H1 (cell line): ENCODE results near the gene USH2A. TPM values are rescaled to one million over a fixed set of nuclear protein-coding genes. Genes with fewer than 3 reads are reported as not detected.
"Not testable (repeated sequence)": the region's sequence is repeated elsewhere in the genome, so short reads cannot be mapped to it uniquely, and the experiment has no call there.

Experiments
- CTCF ChIA-PET: fragments of 300-600 bp; sonication (Branson Sonifier 250); formaldehyde crosslinking; loops from one replicate; lab custom pipeline; 2021; ENCODE audit not compliant: partially characterized antibody; lab: Charles Lee
- POLR2A ChIA-PET: fragments of 300-600 bp; sonication (Branson Sonifier 250); formaldehyde crosslinking; loops from one replicate; lab custom pipeline; 2021; ENCODE audit warnings: inconsistent platforms; ENCODE audit not compliant: partially characterized antibody; lab: Charles Lee
- DNase-seq, 2 experiments: peaks; one replicate each; pipeline versions ENCODE4 v3.0.0 to v3.0.0-alpha.2; 2010 to 2022; ENCODE audit warnings: low spot score in 2 of 2, low read depth in 1 of 2, mixed read lengths in 1 of 2
- FAIRE-seq: peaks from 2 replicates; lab custom pipeline; 2011; peaks lifted over from hg19 to GRCh38; lab: Jason Lieb, UNC
- H2AFZ ChIP-seq: 2 replicates; pipeline ENCODE4 v1.8.1; 2012; ENCODE audit warnings: low read length, inconsistent platforms
- H2AK5ac ChIP-seq: 2 replicates; pipeline ENCODE4 v1.6.1; 2013; ENCODE audit warnings: low read depth, low read length
- H2BK120ac ChIP-seq: replicated peaks from 2 replicates; pipeline ENCODE3; 2013; ENCODE audit warnings: low read depth, low read length, inconsistent platforms
- H2BK12ac ChIP-seq: 2 replicates; pipeline ENCODE4 v1.6.1; 2013; ENCODE audit warnings: low read depth, low read length
- H2BK15ac ChIP-seq: 2 replicates; pipeline ENCODE4 v1.6.1; 2013; ENCODE audit warnings: low read length
- H2BK20ac ChIP-seq: 2 replicates; pipeline ENCODE4 v1.6.1; 2013; ENCODE audit warnings: low read length
- H2BK5ac ChIP-seq: 2 replicates; pipeline ENCODE4 v1.6.1; 2013; ENCODE audit warnings: low read depth, low read length
- H3K14ac ChIP-seq: 2 replicates; pipeline ENCODE4 v1.6.1; 2013; ENCODE audit warnings: inconsistent platforms; ENCODE audit not compliant: insufficient read length
- H3K18ac ChIP-seq: 2 replicates; pipeline ENCODE4 v1.6.1; 2013; ENCODE audit warnings: low read length; ENCODE audit errors: extremely low read depth
- H3K23ac ChIP-seq: 2 replicates; pipeline ENCODE4 v1.6.1; 2013; ENCODE audit warnings: inconsistent platforms; ENCODE audit not compliant: insufficient read length
- H3K23me2 ChIP-seq: 2 replicates; pipeline ENCODE4 v1.6.1; 2013; ENCODE audit warnings: low read depth, low read length
- H3K27ac ChIP-seq: 2 replicates; pipeline ENCODE4 v1.6.1; 2011; ENCODE audit warnings: low read depth, low read length, inconsistent platforms
- H3K27me3 ChIP-seq, 4 experiments: replicated peaks in 1 of 4; 1 replicate in 1 of 4; 2 replicates in 3 of 4; pipeline versions ENCODE4 v1.6.1 to v1.8.1; 2011 to 2013; ENCODE audit warnings: low read length in 3 of 4, mild to moderate bottlenecking in 3 of 4, inconsistent platforms in 2 of 4, mixed read lengths in 2 of 4, moderate library complexity in 1 of 4; ENCODE audit not compliant: control insufficient read depth in 3 of 4, insufficient read depth in 3 of 4; ENCODE audit errors: extremely low read depth in 1 of 4
- H3K36me3 ChIP-seq, 4 experiments: 2 replicates each; pipeline versions ENCODE4 v1.6.1 to v1.8.1; 2011 to 2013; ENCODE audit warnings: mild to moderate bottlenecking in 4 of 4, low read length in 3 of 4, moderate library complexity in 2 of 4, control low read depth in 1 of 4, inconsistent platforms in 1 of 4; ENCODE audit not compliant: insufficient read depth in 4 of 4, control insufficient read depth in 2 of 4
- H3K4ac ChIP-seq: replicated peaks from 2 replicates; pipeline ENCODE3; 2013; ENCODE audit warnings: low read length, low read depth, mixed read lengths, inconsistent platforms; ENCODE audit not compliant: insufficient read length
- H3K4me1 ChIP-seq, 4 experiments: replicated peaks in 1 of 4; 1 replicate in 1 of 4; 2 replicates in 3 of 4; pipeline versions ENCODE4 v1.6.1 to v1.8.1; 2011 to 2013; ENCODE audit warnings: low read length in 3 of 4, inconsistent platforms in 2 of 4, mixed read lengths in 1 of 4; ENCODE audit not compliant: insufficient read depth in 4 of 4, control insufficient read depth in 3 of 4
- H3K4me2 ChIP-seq, 2 experiments: 2 replicates each; pipeline versions ENCODE4 v1.6.1 to v1.8.1; 2011 to 2013; ENCODE audit warnings: low read depth in 2 of 2, low read length in 2 of 2, control low read depth in 1 of 2, inconsistent platforms in 1 of 2, mild to moderate bottlenecking in 1 of 2; ENCODE audit not compliant: insufficient read depth in 1 of 2
- H3K4me3 ChIP-seq, 4 experiments: fragments of 200-600, 300-600 bp in 1 of 4; sonication (generic), shearing (Covaris generic), sonication (Bioruptor Twin) in 1 of 4; 2 replicates each; pipeline versions ENCODE4 v1.5.1 to v1.8.1; 2011 to 2016; ENCODE audit warnings: low read length in 4 of 4, low read depth in 3 of 4, control low read depth in 2 of 4, inconsistent platforms in 2 of 4, mild to moderate bottlenecking in 2 of 4, mixed read lengths in 1 of 4, moderate library complexity in 1 of 4; ENCODE audit not compliant: insufficient read depth in 2 of 4; ENCODE audit errors: extremely low read depth in 1 of 4
- H3K56ac ChIP-seq: replicated peaks from 2 replicates; pipeline ENCODE3; 2013; ENCODE audit warnings: low read depth, mild to moderate bottlenecking, mixed read lengths, low read length, inconsistent platforms; ENCODE audit not compliant: insufficient read length
- H3K79me1 ChIP-seq: 2 replicates; pipeline ENCODE4 v1.6.1; 2013; ENCODE audit warnings: low read depth, low read length, control low read depth
- H3K79me2 ChIP-seq, 2 experiments: 2 replicates each; pipeline versions ENCODE4 v1.6.1 to v1.8.1; 2012 to 2013; ENCODE audit warnings: low read length in 2 of 2, mild to moderate bottlenecking in 2 of 2, inconsistent platforms in 1 of 2; ENCODE audit not compliant: insufficient read depth in 2 of 2, control insufficient read depth in 1 of 2
- H3K9ac ChIP-seq, 4 experiments: replicated peaks in 1 of 4; 1 replicate in 1 of 4; 2 replicates in 3 of 4; pipeline versions ENCODE4 v1.6.1 to v1.8.1; 2011 to 2013; ENCODE audit warnings: low read depth in 3 of 4, low read length in 3 of 4, control low read depth in 2 of 4, mild to moderate bottlenecking in 2 of 4, moderate library complexity in 2 of 4, inconsistent platforms in 1 of 4; ENCODE audit errors: extremely low read depth in 1 of 4
- H3K9me3 ChIP-seq, 2 experiments: 2 replicates each; pipeline versions ENCODE4 v1.6.1 to v1.8.1; 2012 to 2013; ENCODE audit warnings: mild to moderate bottlenecking in 2 of 2, moderate library complexity in 2 of 2, control low read depth in 1 of 2, inconsistent platforms in 1 of 2, low read depth in 1 of 2, low read length in 1 of 2, mixed read lengths in 1 of 2; ENCODE audit not compliant: insufficient read depth in 2 of 2
- H4K20me1 ChIP-seq, 2 experiments: replicated peaks in 1 of 2; 2 replicates each; pipeline versions ENCODE3 to v1.8.1; 2011 to 2013; ENCODE audit warnings: inconsistent platforms in 2 of 2, low read length in 2 of 2, mild to moderate bottlenecking in 1 of 2; ENCODE audit not compliant: insufficient read depth in 2 of 2, control insufficient read depth in 1 of 2
- H4K5ac ChIP-seq: 2 replicates; pipeline ENCODE4 v1.6.1; 2013; ENCODE audit warnings: low read length, low read depth, mixed read lengths, inconsistent platforms; ENCODE audit not compliant: insufficient read length
- H4K8ac ChIP-seq: 2 replicates; pipeline ENCODE4 v1.8.0; 2013; ENCODE audit warnings: mild to moderate bottlenecking, moderate library complexity, low read length, inconsistent platforms; ENCODE audit not compliant: insufficient read depth; ENCODE audit errors: extremely low read depth
- H4K91ac ChIP-seq: replicated peaks from 2 replicates; pipeline ENCODE3; 2013; ENCODE audit warnings: low read length, mixed read lengths, inconsistent platforms; ENCODE audit not compliant: insufficient read length
- WGBS, 2 experiments: shearing (Covaris generic) in 1 of 2; methylation state at CpG; one replicate each; pipeline versions ENCODE4 v1.1.6 to v1.1.7; 2013 to 2015; ENCODE audit warnings: low lambda C conversion rate in 2 of 2, mixed read lengths in 2 of 2, inconsistent platforms in 1 of 2, low coverage in 1 of 2, missing lambda C conversion rate in 1 of 2; ENCODE audit not compliant: insufficient replicate concordance in 2 of 2, insufficient coverage in 1 of 2, insufficient read length in 1 of 2; ENCODE audit errors: extremely low coverage in 1 of 2, missing lambda C conversion rate in 1 of 2; 5-methylcytosine and 5-hydroxymethylcytosine counted together
- polyA plus RNA-seq, 7 experiments: library from polyadenylated mRNA; depleted of rRNA in 3 of 7; stranded (reverse) in 5 of 7; unstranded in 2 of 7; fragments of >200 nt in 5 of 7; fragments of 200-250 nt in 2 of 7; gene quantifications; 1 replicate in 5 of 7; 2 replicates in 1 of 7; 4 replicates in 1 of 7; pipeline versions ENCODE4 v1.2.1 to v1.2.3, GENCODE V29; 2011 to 2013; ENCODE audit warnings: missing spikeins in 2 of 7, mixed read lengths in 2 of 7
- total RNA-seq: library from RNA; stranded (reverse); fragmentation: NEBNext Ultra II Directional; extraction: Animal tissue kit (Norgen Biotek cat#: 25700); gene quantifications from 2 replicates; pipeline ENCODE4 v1.2.1, GENCODE V29; 2021

Gene USH2A
- total and polyA plus RNA-seq, 2 of the 8 experiments (the other 6 are each of a cell fraction or from before 2014, with no cell fraction given), result 0.02 to 0.17 TPM

GRCh38 chr1:216145451-216146018, 277.7 kb downstream of the USH2A start:
- CTCF ChIA-PET, result interaction anchor here (3.0 kb wide), 1 partner anchor 25 kb away, joined by 13 read pairs; no protein-coding TSS in a partner anchor
- not testable (repeated sequence) for FAIRE-seq

More at GRCh38 chr1:216145451-216146018, 277.7 kb downstream of the USH2A start:
- H3K4ac ChIP-seq, H2BK15ac ChIP-seq, H3K4me3 ChIP-seq, H3K14ac ChIP-seq, H3K9me3 ChIP-seq, H2BK20ac ChIP-seq, H4K91ac ChIP-seq, H3K56ac ChIP-seq, H2AFZ ChIP-seq, H3K23ac ChIP-seq, H2BK5ac ChIP-seq, H4K20me1 ChIP-seq, H3K23me2 ChIP-seq, H2AK5ac ChIP-seq, H3K36me3 ChIP-seq, H3K27ac ChIP-seq, H3K79me1 ChIP-seq, H2BK120ac ChIP-seq, H3K27me3 ChIP-seq, H3K18ac ChIP-seq, H3K9ac ChIP-seq, POLR2A ChIA-PET, H4K8ac ChIP-seq, DNase-seq, H4K5ac ChIP-seq, H3K79me2 ChIP-seq: not testable (repeated sequence)
- Histone ChIP-seq H3K4me1 (peaks cover 3 to 11% (median 9%) of the 10 kb centered on the region in 4 experiments; a peak in 6 of 7 replicates), H2BK12ac (peak overlapping the region; percentile 10; the same call in 1 of the 2 replicates), H3K4me2 (0 out of 4 replicates have a peak overlapping the region, but pooled peaks of 1 of the 2 experiments have one; percentile 4)
- WGBS, 2 experiments, result 62% methylated on average over 4 of the region's 7 CpGs; no CpG with 5 or more reads in 1 of the 2 experiments
